Stimulated activated CD8-positive, alpha-beta memory T cell treated with anti-CD3 and anti-CD28 coated beads, Interleukin-4, amount 100 ng/mL, for 48 hours (primary cell): Measurements from ENCODE around the gene BICDL2.
A peak's percentile ranks its signal among the peaks of the same experiment; 100 is the strongest.

Experiments used
- DNase-seq: peaks from one replicate; pipeline ENCODE4 v3.0.0-alpha.2; 2020

The BICDL2 gene

GRCh38 chr16:3007059-3007956, 29.4 kb downstream of the BICDL2 start:
- DNase-seq = no peak

- no peak for DNase-seq
Measured at GRCh38 chr16:3004781-3005284, 31.9 kb downstream of the BICDL2 start.

GRCh38 chr16:3004319-3004718, 32.4 kb downstream of the BICDL2 start:
- DNase-seq = no peak

- DNase-seq = peak; percentile 97
Measured at GRCh38 chr16:3003582-3004270, 33.0 kb downstream of the BICDL2 start.

- no peak for DNase-seq
Measured at GRCh38 chr16:3001316-3001715, 35.4 kb downstream of the BICDL2 start.

GRCh38 chr16:3000540-3000939, 36.2 kb downstream of the BICDL2 start:
- no peak for DNase-seq

GRCh38 chr16:2999929-3000328, 36.8 kb downstream of the BICDL2 start:
- DNase-seq = no peak

GRCh38 chr16:2996298-2996697, 40.4 kb downstream of the BICDL2 start:
- no peak for DNase-seq

GRCh38 chr16:2992383-2993081, 44.2 kb downstream of the BICDL2 start:
- DNase-seq = no peak

- no peak for DNase-seq
Measured at GRCh38 chr16:2991566-2992261, 45.0 kb downstream of the BICDL2 start.

- DNase-seq = no peak
Measured at GRCh38 chr16:2990891-2991290, 45.9 kb downstream of the BICDL2 start.

GRCh38 chr16:2988590-2989099, 48.1 kb downstream of the BICDL2 start:
- no peak for DNase-seq

GRCh38 chr16:2987833-2988232, 48.9 kb downstream of the BICDL2 start:
- no peak for DNase-seq

- no peak for DNase-seq
Measured at GRCh38 chr16:2987286-2987685, 49.5 kb downstream of the BICDL2 start.

- DNase-seq = no peak
Measured at GRCh38 chr16:2986623-2987188, 50.0 kb downstream of the BICDL2 start.

- no peak for DNase-seq
Measured at GRCh38 chr16:2985893-2986355, 50.8 kb downstream of the BICDL2 start.

GRCh38 chr16:2985462-2985861, 51.3 kb downstream of the BICDL2 start:
- DNase-seq = no peak

GRCh38 chr16:2983706-2984136, 53.0 kb downstream of the BICDL2 start:
- peak; percentile 90 for DNase-seq

- no peak for DNase-seq
Measured at GRCh38 chr16:2982402-2982801, 54.3 kb downstream of the BICDL2 start.

- DNase-seq = no peak
Measured at GRCh38 chr16:2981899-2982250, 54.9 kb downstream of the BICDL2 start.

- no peak for DNase-seq
Measured at GRCh38 chr16:2981177-2981898, 55.4 kb downstream of the BICDL2 start.
